Measurements from ENCODE around the gene IHH.

IHH gene

GRCh38 chr2:219019436-219019835 is 41.3 kb downstream of the IHH start:
- no peak for DNase-seq (ENCODE audit: low read depth in 2 of 2)

- DNase-seq (ENCODE audit: low read depth in 2 of 2): no peak
Observed at GRCh38 chr2:219018726-219019125, 42.0 kb downstream of the IHH start.

GRCh38 chr2:219018286-219018685 is 42.4 kb downstream of the IHH start:
- no peak for DNase-seq (ENCODE audit: low read depth in 2 of 2)

- DNase-seq (ENCODE audit: low read depth in 2 of 2): no peak
Observed at GRCh38 chr2:219017201-219017931, 43.4 kb downstream of the IHH start.

- no peak for DNase-seq (ENCODE audit: low read depth in 2 of 2)
Observed at GRCh38 chr2:219016721-219017120, 44.0 kb downstream of the IHH start.

GRCh38 chr2:219010873-219011272 is 49.8 kb downstream of the IHH start:
- no peak for DNase-seq (ENCODE audit: low read depth in 2 of 2)

- DNase-seq (ENCODE audit: low read depth in 2 of 2): no peak
Observed at GRCh38 chr2:219010162-219010756, 50.5 kb downstream of the IHH start.

GRCh38 chr2:219009294-219009693 is 51.4 kb downstream of the IHH start:
- DNase-seq (ENCODE audit: low read depth in 2 of 2): no peak
